Tibial artery (tissue), 4 donors: Measurements from ENCODE around the gene BPI.

Experiments used
- DNase-seq, 2 donors: peaks; one replicate each; pipeline ENCODE4 v3.0.0-alpha.2; 2019
- H3K27ac ChIP-seq, 2 donors: fragments of 200-600 bp; sonication (generic) in 1 of 2; 1 replicate in 1 of 2; 2 replicates in 1 of 2; pipeline ENCODE4 v1.5.1; 2018 to 2019; ENCODE audit warnings: mild to moderate bottlenecking in 1 of 2
- H3K27me3 ChIP-seq, 2 donors: fragments of 200-600 bp; sonication (generic) in 1 of 2; one replicate each; pipeline versions ENCODE4 v1.5.1 to v1.6.0; 2016 to 2019
- H3K36me3 ChIP-seq, 3 donors: fragments of 200-600 bp; sonication (generic) in 2 of 3; one replicate each; pipeline ENCODE4 v1.5.1; 2016 to 2019; ENCODE audit warnings: mild to moderate bottlenecking in 2 of 3
- H3K4me1 ChIP-seq, 4 donors: fragments of 200-600 bp; sonication (generic) in 2 of 4; 1 replicate in 3 of 4; 2 replicates in 1 of 4; pipeline ENCODE4 v1.5.1; 2016 to 2019
- H3K4me3 ChIP-seq, 2 donors: fragments of 200-600 bp; sonication (generic) in 1 of 2; 1 replicate in 1 of 2; 2 replicates in 1 of 2; pipeline ENCODE4 v1.5.1; 2018 to 2019; ENCODE audit warnings: mild to moderate bottlenecking in 2 of 2
- H3K9me3 ChIP-seq, 3 donors: fragments of 200-600 bp; sonication (generic) in 1 of 3; one replicate each; pipeline ENCODE4 v1.5.1; 2016 to 2019
- CTCF ChIP-seq, 2 experiments: fragments of 200-600 bp in 1 of 2; fragments of 450-650 bp in 1 of 2; IDR thresholded peaks; one replicate each; pipeline ENCODE4 v1.5.1; 2017 to 2019; ENCODE audit warnings: antibody characterized with exemption in 2 of 2, mild to moderate bottlenecking in 1 of 2, moderate library complexity in 1 of 2
- intact Hi-C: fragments of 100-400 bp; cut with DNase I; formaldehyde crosslinking; loops from one replicate; pipeline ENCODE4 v1.15.0; 2023; ENCODE audit warnings: low total_unique reads

The BPI gene

GRCh38 chr20:38267296-38267695 is 36.7 kb upstream of the BPI start:
- intact Hi-C loops, result no loop called here
- DNase-seq, result no peak
- Histone ChIP-seq H3K27ac (no peak overlapping the region), H3K36me3 (no peaks in the 10 kb centered on the region), H3K4me3 (no peak overlapping the region), H3K9me3 (no peaks in the 10 kb centered on the region), H3K4me1 (peaks cover 0 to 29% (median 18%) of the 10 kb centered on the region in 4 donors), H3K27me3 (no peaks in the 10 kb centered on the region)
- no peak for TF ChIP-seq CTCF (IDR thresholded peaks at IDR 0.05)

GRCh38 chr20:38267901-38268514 is 35.9 kb upstream of the BPI start:
- intact Hi-C loops, result no loop called here
- H3K4me1 ChIP-seq, result peaks cover 0 to 36% (median 21%) of the 10 kb centered on the region in 4 donors
- H3K9me3 ChIP-seq, result no peaks in the 10 kb centered on the region
- TF ChIP-seq CTCF (IDR thresholded peaks at IDR 0.05), result no peak
- no peaks in the 10 kb centered on the region for H3K27me3 ChIP-seq
- no peaks in the 10 kb centered on the region for H3K36me3 ChIP-seq
- no peak overlapping the region for H3K4me3 ChIP-seq
- no peak overlapping the region for H3K27ac ChIP-seq
- peak in 1 of 2 donors; percentile 27 for DNase-seq

GRCh38 chr20:38269040-38269439 is 34.9 kb upstream of the BPI start:
- no peak overlapping the region for H3K4me3 ChIP-seq
- peak overlapping the region in 1 of 2 donors; percentile 0 for H3K27ac ChIP-seq
- DNase-seq, result no peak
- no peaks in the 10 kb centered on the region for H3K9me3 ChIP-seq
- H3K27me3 ChIP-seq, result no peaks in the 10 kb centered on the region
- peaks cover 0 to 39% (median 22%) of the 10 kb centered on the region in 4 donors for H3K4me1 ChIP-seq
- intact Hi-C loops, result no loop called here
- no peak for TF ChIP-seq CTCF (IDR thresholded peaks at IDR 0.05)
- H3K36me3 ChIP-seq, result no peaks in the 10 kb centered on the region

- Histone ChIP-seq H3K9me3 (no peaks in the 10 kb centered on the region), H3K4me3 (no peak overlapping the region), H3K4me1 (peaks cover 0 to 39% (median 22%) of the 10 kb centered on the region in 4 donors), H3K27ac (peak overlapping the region; percentile 0 to 51), H3K27me3 (no peaks in the 10 kb centered on the region), H3K36me3 (no peaks in the 10 kb centered on the region)
- intact Hi-C loops, result no loop called here
- TF ChIP-seq CTCF (IDR thresholded peaks at IDR 0.05), result no peak
- no peak for DNase-seq
Measured at GRCh38 chr20:38269715-38270114, 34.2 kb upstream of the BPI start.

- no peaks in the 10 kb centered on the region for H3K27me3 ChIP-seq
- DNase-seq, result peak; percentile 68 to 92
- peak overlapping the region; percentile 47 to 51 for H3K27ac ChIP-seq
- no peaks in the 10 kb centered on the region for H3K9me3 ChIP-seq
- intact Hi-C loops, result no loop called here
- no peak overlapping the region for H3K4me3 ChIP-seq
- no peak for TF ChIP-seq CTCF (IDR thresholded peaks at IDR 0.05)
- peaks cover 0 to 42% (median 22%) of the 10 kb centered on the region in 4 donors for H3K4me1 ChIP-seq
- no peaks in the 10 kb centered on the region for H3K36me3 ChIP-seq
Measured at GRCh38 chr20:38270869-38271605, 32.9 kb upstream of the BPI start.
